H1 (cell line): Measurements from ENCODE around the gene PRICKLE1. TPM values are rescaled to one million over a fixed set of nuclear protein-coding genes. Genes with fewer than 3 reads are reported as not detected.

ENCODE experiments used
- CTCF ChIA-PET: fragments of 300-600 bp; sonication (Branson Sonifier 250); formaldehyde crosslinking; loops from one replicate; lab custom pipeline; 2021; ENCODE audit not compliant: partially characterized antibody; lab: Charles Lee
- POLR2A ChIA-PET: fragments of 300-600 bp; sonication (Branson Sonifier 250); formaldehyde crosslinking; loops from one replicate; lab custom pipeline; 2021; ENCODE audit warnings: inconsistent platforms; ENCODE audit not compliant: partially characterized antibody; lab: Charles Lee
- DNase-seq, 2 experiments: peaks; one replicate each; pipeline versions ENCODE4 v3.0.0 to v3.0.0-alpha.2; 2010 to 2022; ENCODE audit warnings: low spot score in 2 of 2, low read depth in 1 of 2, mixed read lengths in 1 of 2
- FAIRE-seq: peaks from 2 replicates; lab custom pipeline; 2011; peaks lifted over from hg19 to GRCh38; lab: Jason Lieb, UNC
- H2AFZ ChIP-seq: 2 replicates; pipeline ENCODE4 v1.8.1; 2012; ENCODE audit warnings: low read length, inconsistent platforms
- H2AK5ac ChIP-seq: 2 replicates; pipeline ENCODE4 v1.6.1; 2013; ENCODE audit warnings: low read depth, low read length
- H2BK120ac ChIP-seq: replicated peaks from 2 replicates; pipeline ENCODE3; 2013; ENCODE audit warnings: low read depth, low read length, inconsistent platforms
- H2BK12ac ChIP-seq: 2 replicates; pipeline ENCODE4 v1.6.1; 2013; ENCODE audit warnings: low read depth, low read length
- H2BK15ac ChIP-seq: 2 replicates; pipeline ENCODE4 v1.6.1; 2013; ENCODE audit warnings: low read length
- H2BK20ac ChIP-seq: 2 replicates; pipeline ENCODE4 v1.6.1; 2013; ENCODE audit warnings: low read length
- H2BK5ac ChIP-seq: 2 replicates; pipeline ENCODE4 v1.6.1; 2013; ENCODE audit warnings: low read depth, low read length
- H3K14ac ChIP-seq: 2 replicates; pipeline ENCODE4 v1.6.1; 2013; ENCODE audit warnings: inconsistent platforms; ENCODE audit not compliant: insufficient read length
- H3K18ac ChIP-seq: 2 replicates; pipeline ENCODE4 v1.6.1; 2013; ENCODE audit warnings: low read length; ENCODE audit errors: extremely low read depth
- H3K23ac ChIP-seq: 2 replicates; pipeline ENCODE4 v1.6.1; 2013; ENCODE audit warnings: inconsistent platforms; ENCODE audit not compliant: insufficient read length
- H3K23me2 ChIP-seq: 2 replicates; pipeline ENCODE4 v1.6.1; 2013; ENCODE audit warnings: low read depth, low read length
- H3K27ac ChIP-seq: 2 replicates; pipeline ENCODE4 v1.6.1; 2011; ENCODE audit warnings: low read depth, low read length, inconsistent platforms
- H3K27me3 ChIP-seq, 4 experiments: replicated peaks in 1 of 4; 1 replicate in 1 of 4; 2 replicates in 3 of 4; pipeline versions ENCODE4 v1.6.1 to v1.8.1; 2011 to 2013; ENCODE audit warnings: low read length in 3 of 4, mild to moderate bottlenecking in 3 of 4, inconsistent platforms in 2 of 4, mixed read lengths in 2 of 4, moderate library complexity in 1 of 4; ENCODE audit not compliant: control insufficient read depth in 3 of 4, insufficient read depth in 3 of 4; ENCODE audit errors: extremely low read depth in 1 of 4
- H3K36me3 ChIP-seq, 4 experiments: 2 replicates each; pipeline versions ENCODE4 v1.6.1 to v1.8.1; 2011 to 2013; ENCODE audit warnings: mild to moderate bottlenecking in 4 of 4, low read length in 3 of 4, moderate library complexity in 2 of 4, control low read depth in 1 of 4, inconsistent platforms in 1 of 4; ENCODE audit not compliant: insufficient read depth in 4 of 4, control insufficient read depth in 2 of 4
- H3K4ac ChIP-seq: replicated peaks from 2 replicates; pipeline ENCODE3; 2013; ENCODE audit warnings: low read length, low read depth, mixed read lengths, inconsistent platforms; ENCODE audit not compliant: insufficient read length
- H3K4me1 ChIP-seq, 4 experiments: replicated peaks in 1 of 4; 1 replicate in 1 of 4; 2 replicates in 3 of 4; pipeline versions ENCODE4 v1.6.1 to v1.8.1; 2011 to 2013; ENCODE audit warnings: low read length in 3 of 4, inconsistent platforms in 2 of 4, mixed read lengths in 1 of 4; ENCODE audit not compliant: insufficient read depth in 4 of 4, control insufficient read depth in 3 of 4
- H3K4me2 ChIP-seq, 2 experiments: 2 replicates each; pipeline versions ENCODE4 v1.6.1 to v1.8.1; 2011 to 2013; ENCODE audit warnings: low read depth in 2 of 2, low read length in 2 of 2, control low read depth in 1 of 2, inconsistent platforms in 1 of 2, mild to moderate bottlenecking in 1 of 2; ENCODE audit not compliant: insufficient read depth in 1 of 2
- H3K4me3 ChIP-seq, 4 experiments: fragments of 200-600, 300-600 bp in 1 of 4; sonication (generic), shearing (Covaris generic), sonication (Bioruptor Twin) in 1 of 4; 2 replicates each; pipeline versions ENCODE4 v1.5.1 to v1.8.1; 2011 to 2016; ENCODE audit warnings: low read length in 4 of 4, low read depth in 3 of 4, control low read depth in 2 of 4, inconsistent platforms in 2 of 4, mild to moderate bottlenecking in 2 of 4, mixed read lengths in 1 of 4, moderate library complexity in 1 of 4; ENCODE audit not compliant: insufficient read depth in 2 of 4; ENCODE audit errors: extremely low read depth in 1 of 4
- H3K56ac ChIP-seq: replicated peaks from 2 replicates; pipeline ENCODE3; 2013; ENCODE audit warnings: low read depth, mild to moderate bottlenecking, mixed read lengths, low read length, inconsistent platforms; ENCODE audit not compliant: insufficient read length
- H3K79me1 ChIP-seq: 2 replicates; pipeline ENCODE4 v1.6.1; 2013; ENCODE audit warnings: low read depth, low read length, control low read depth
- H3K79me2 ChIP-seq, 2 experiments: 2 replicates each; pipeline versions ENCODE4 v1.6.1 to v1.8.1; 2012 to 2013; ENCODE audit warnings: low read length in 2 of 2, mild to moderate bottlenecking in 2 of 2, inconsistent platforms in 1 of 2; ENCODE audit not compliant: insufficient read depth in 2 of 2, control insufficient read depth in 1 of 2
- H3K9ac ChIP-seq, 4 experiments: replicated peaks in 1 of 4; 1 replicate in 1 of 4; 2 replicates in 3 of 4; pipeline versions ENCODE4 v1.6.1 to v1.8.1; 2011 to 2013; ENCODE audit warnings: low read depth in 3 of 4, low read length in 3 of 4, control low read depth in 2 of 4, mild to moderate bottlenecking in 2 of 4, moderate library complexity in 2 of 4, inconsistent platforms in 1 of 4; ENCODE audit errors: extremely low read depth in 1 of 4
- H3K9me3 ChIP-seq, 2 experiments: 2 replicates each; pipeline versions ENCODE4 v1.6.1 to v1.8.1; 2012 to 2013; ENCODE audit warnings: mild to moderate bottlenecking in 2 of 2, moderate library complexity in 2 of 2, control low read depth in 1 of 2, inconsistent platforms in 1 of 2, low read depth in 1 of 2, low read length in 1 of 2, mixed read lengths in 1 of 2; ENCODE audit not compliant: insufficient read depth in 2 of 2
- H4K20me1 ChIP-seq, 2 experiments: replicated peaks in 1 of 2; 2 replicates each; pipeline versions ENCODE3 to v1.8.1; 2011 to 2013; ENCODE audit warnings: inconsistent platforms in 2 of 2, low read length in 2 of 2, mild to moderate bottlenecking in 1 of 2; ENCODE audit not compliant: insufficient read depth in 2 of 2, control insufficient read depth in 1 of 2
- H4K5ac ChIP-seq: 2 replicates; pipeline ENCODE4 v1.6.1; 2013; ENCODE audit warnings: low read length, low read depth, mixed read lengths, inconsistent platforms; ENCODE audit not compliant: insufficient read length
- H4K8ac ChIP-seq: 2 replicates; pipeline ENCODE4 v1.8.0; 2013; ENCODE audit warnings: mild to moderate bottlenecking, moderate library complexity, low read length, inconsistent platforms; ENCODE audit not compliant: insufficient read depth; ENCODE audit errors: extremely low read depth
- H4K91ac ChIP-seq: replicated peaks from 2 replicates; pipeline ENCODE3; 2013; ENCODE audit warnings: low read length, mixed read lengths, inconsistent platforms; ENCODE audit not compliant: insufficient read length
- ATF2 ChIP-seq: IDR thresholded peaks from 2 replicates; pipeline ENCODE4 v1.6.1; 2012; ENCODE audit warnings: low read length, inconsistent platforms
- BRCA1 ChIP-seq: IDR thresholded peaks from 2 replicates; pipeline ENCODE4 v1.6.1; 2012; ENCODE audit warnings: low read depth, low read length, improper control_type of control experiment
- CBX8 ChIP-seq: fragments of 300-800, 300-1000 bp; sonication (generic); IDR thresholded peaks from 2 replicates; pipeline ENCODE4 v1.7.1; 2016; ENCODE audit warnings: low read depth, low read length, borderline replicate concordance
- CREB1 ChIP-seq: IDR thresholded peaks from 2 replicates; pipeline ENCODE4 v1.6.1; 2012; ENCODE audit warnings: inconsistent platforms
- EP300 ChIP-seq, 2 experiments: IDR thresholded peaks; 1 replicate in 1 of 2; 2 replicates in 1 of 2; pipeline ENCODE4 v1.6.1; 2011 to 2012; ENCODE audit warnings: low read depth in 2 of 2, low read length in 2 of 2, mild to moderate bottlenecking in 2 of 2, borderline replicate concordance in 1 of 2, inconsistent platforms in 1 of 2, moderate library complexity in 1 of 2
- GABPA ChIP-seq: IDR thresholded peaks from 2 replicates; pipeline ENCODE4 v1.6.1; 2011; ENCODE audit warnings: mild to moderate bottlenecking, low read length, moderate library complexity, borderline replicate concordance; ENCODE audit not compliant: insufficient read depth
- NRF1 ChIP-seq: IDR thresholded peaks from 2 replicates; pipeline ENCODE4 v1.6.1; 2011; ENCODE audit warnings: mild to moderate bottlenecking, low read depth, low read length, improper control_type of control experiment
- RXRA ChIP-seq: IDR thresholded peaks from 2 replicates; pipeline ENCODE4 v1.6.1; 2011; ENCODE audit warnings: low read depth, mild to moderate bottlenecking, low read length, moderate library complexity; ENCODE audit not compliant: insufficient read depth
- SIX5 ChIP-seq: IDR thresholded peaks from 2 replicates; pipeline ENCODE4 v1.6.1; 2011; ENCODE audit warnings: mild to moderate bottlenecking, low read depth, low read length
- TCF12 ChIP-seq: IDR thresholded peaks from 2 replicates; pipeline ENCODE4 v1.6.1; 2011; ENCODE audit warnings: low read depth, mild to moderate bottlenecking, low read length
- USF2 ChIP-seq: IDR thresholded peaks from 2 replicates; pipeline ENCODE4 v1.6.1; 2011; ENCODE audit warnings: low read length, improper control_type of control experiment
- YY1 ChIP-seq: IDR thresholded peaks from 2 replicates; pipeline ENCODE4 v1.6.1; 2011; ENCODE audit warnings: low read depth, mild to moderate bottlenecking, low read length
- WGBS, 2 experiments: shearing (Covaris generic) in 1 of 2; methylation state at CpG; one replicate each; pipeline versions ENCODE4 v1.1.6 to v1.1.7; 2013 to 2015; ENCODE audit warnings: low lambda C conversion rate in 2 of 2, mixed read lengths in 2 of 2, inconsistent platforms in 1 of 2, low coverage in 1 of 2, missing lambda C conversion rate in 1 of 2; ENCODE audit not compliant: insufficient replicate concordance in 2 of 2, insufficient coverage in 1 of 2, insufficient read length in 1 of 2; ENCODE audit errors: extremely low coverage in 1 of 2, missing lambda C conversion rate in 1 of 2; 5-methylcytosine and 5-hydroxymethylcytosine counted together
- polyA plus RNA-seq, 7 experiments: library from polyadenylated mRNA; depleted of rRNA in 3 of 7; stranded (reverse) in 5 of 7; unstranded in 2 of 7; fragments of >200 nt in 5 of 7; fragments of 200-250 nt in 2 of 7; gene quantifications; 1 replicate in 5 of 7; 2 replicates in 1 of 7; 4 replicates in 1 of 7; pipeline versions ENCODE4 v1.2.1 to v1.2.3, GENCODE V29; 2011 to 2013; ENCODE audit warnings: missing spikeins in 2 of 7, mixed read lengths in 2 of 7
- total RNA-seq: library from RNA; stranded (reverse); fragmentation: NEBNext Ultra II Directional; extraction: Animal tissue kit (Norgen Biotek cat#: 25700); gene quantifications from 2 replicates; pipeline ENCODE4 v1.2.1, GENCODE V29; 2021

PRICKLE1 gene
- total and polyA plus RNA-seq, 2 of the 8 experiments (the other 6 are each of a cell fraction or from before 2014, with no cell fraction given) = 14.0 to 22.4 TPM

GRCh38 chr12:42582498-42582897, 7.0 kb downstream of the PRICKLE1 start:
- H4K5ac ChIP-seq = no peak overlapping the region
- no peak for FAIRE-seq
- no peak overlapping the region for H3K9ac ChIP-seq
- H2AFZ ChIP-seq = no peak overlapping the region
- no peak overlapping the region for H3K18ac ChIP-seq
- H3K4ac ChIP-seq = no peak overlapping the region
- DNase-seq = no peak
- no peaks in the 10 kb centered on the region for H3K36me3 ChIP-seq
- H2BK12ac ChIP-seq = no peak overlapping the region
- H4K91ac ChIP-seq = no peak overlapping the region
- no peak overlapping the region for H2AK5ac ChIP-seq
- no peaks in the 10 kb centered on the region for H3K79me2 ChIP-seq
- no peak overlapping the region for H3K14ac ChIP-seq
- H3K4me2 ChIP-seq = no peak overlapping the region
- H4K20me1 ChIP-seq = no peaks in the 10 kb centered on the region
- ChIA-PET POLR2A (interaction anchor here (1.2 kb wide), 1 partner anchor 200 kb away, joined by 3 read pairs; no protein-coding TSS in a partner anchor), CTCF (interaction anchor here (1.2 to 1.4 kb wide), 2 partner anchors 13 to 100 kb away, joined by 3 read pairs; no protein-coding TSS in a partner anchor)
- no peaks in the 10 kb centered on the region for H3K23me2 ChIP-seq
- H4K8ac ChIP-seq = no peak overlapping the region
- no peak overlapping the region for H3K4me3 ChIP-seq
- no peaks in the 10 kb centered on the region for H3K79me1 ChIP-seq
- 83% methylated on average over 5 of the region's 5 CpGs; no CpG with 5 or more reads in 1 of the 2 experiments for WGBS, 2 experiments
- no peak overlapping the region for H2BK20ac ChIP-seq
- no peak overlapping the region for H3K23ac ChIP-seq
- H3K4me1 ChIP-seq = no peaks in the 10 kb centered on the region
- H3K27me3 ChIP-seq = peaks cover 0 to 3% (median 1%) of the 10 kb centered on the region in 4 experiments; a peak in 4 of 7 replicates
- no peaks in the 10 kb centered on the region for H3K9me3 ChIP-seq
- H2BK120ac ChIP-seq = no peak overlapping the region
- no peak overlapping the region for H2BK15ac ChIP-seq
- no peak overlapping the region for H2BK5ac ChIP-seq
- no peak overlapping the region for H3K56ac ChIP-seq
- no peak overlapping the region for H3K27ac ChIP-seq
- TF ChIP-seq NRF1 (no peak), USF2 (no peak), GABPA (no peak), SIX5 (no peak), BRCA1 (no peak), CREB1 (no peak), TCF12 (no peak), ATF2 (no peak), YY1 (no peak), RXRA (no peak), CBX8 (no peak), EP300 (IDR thresholded peaks at IDR 0.05; ENCODE audit: borderline replicate concordance in 1 of 2, low read depth in 2 of 2, low read length in 2 of 2) (no peak)
